Endothelial cell of umbilical vein (primary cell): ENCODE measurements around the gene SEH1L.

Experiments
- EZH2 ChIP-seq: IDR thresholded peaks from 2 replicates; pipeline ENCODE4 v1.6.1; 2012; ENCODE audit warnings: borderline replicate concordance, low read depth, mild to moderate bottlenecking, moderate library complexity, low read length, inconsistent platforms; ENCODE audit not compliant: severe bottlenecking
- GATA2 ChIP-seq: IDR thresholded peaks from 2 replicates; pipeline ENCODE4 v1.7.0; 2011; ENCODE audit warnings: low read depth, mild to moderate bottlenecking, moderate library complexity, mixed read lengths, low read length; ENCODE audit not compliant: insufficient read length, insufficient read depth
- JUN ChIP-seq: IDR thresholded peaks from 2 replicates; pipeline ENCODE4 v1.6.1; 2011; ENCODE audit warnings: borderline replicate concordance, low read depth; ENCODE audit not compliant: insufficient read length, insufficient read depth
- MYC ChIP-seq: IDR thresholded peaks from one replicate; pipeline ENCODE4 v1.6.1; 2011; ENCODE audit warnings: mild to moderate bottlenecking, low read depth, low read length
- POLR2A ChIP-seq: IDR thresholded peaks from 2 replicates; pipeline ENCODE4 v1.6.1; 2012; ENCODE audit warnings: low read depth, mild to moderate bottlenecking, control low read depth, low read length
- POLR2AphosphoS5 ChIP-seq: IDR thresholded peaks from 2 replicates; pipeline ENCODE4 v1.6.1; 2012; ENCODE audit warnings: low read depth, mild to moderate bottlenecking, control low read depth, low read length, moderate library complexity; ENCODE audit not compliant: insufficient read depth
- TF ChIP-seq, protein P1 (sequence below), 2 donors: IDR thresholded peaks; 1 replicate in 1 of 2; 2 replicates in 1 of 2; pipeline ENCODE4 v1.5.1; 2011; ENCODE audit warnings: low read length in 2 of 2, mild to moderate bottlenecking in 2 of 2, moderate library complexity in 2 of 2, control low read depth in 1 of 2, inconsistent platforms in 1 of 2, low read depth in 1 of 2; ENCODE audit not compliant: insufficient read depth in 1 of 2; ENCODE audit errors: extremely low read depth in 1 of 2
- TF ChIP-seq, protein P2 (sequence below): IDR thresholded peaks from 2 replicates; pipeline ENCODE4 v1.6.1; 2011; ENCODE audit not compliant: insufficient read depth, insufficient read length

DNA sequence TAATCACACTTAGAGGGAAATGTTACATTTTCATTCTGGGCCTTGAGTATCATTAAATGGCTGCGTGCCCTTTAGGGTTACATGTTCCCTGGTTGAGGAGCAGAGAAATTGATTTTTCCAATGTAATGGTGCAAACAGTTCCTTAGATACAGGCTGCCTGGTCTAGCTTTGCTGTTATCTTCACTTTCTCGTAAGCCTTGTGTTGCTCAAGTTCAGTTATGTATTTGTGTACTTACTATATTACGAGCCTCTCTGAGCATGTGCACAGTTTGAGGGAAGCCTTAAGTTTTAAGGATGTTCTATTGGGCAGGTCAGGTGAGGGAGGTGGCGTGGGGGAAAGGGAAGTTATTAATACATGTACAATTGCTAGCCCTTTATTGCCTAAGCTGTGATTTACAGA, 67.0 kb downstream of the SEH1L start:
- TF ChIP-seq EZH2, result no peak
- TF ChIP-seq, protein P1, sequence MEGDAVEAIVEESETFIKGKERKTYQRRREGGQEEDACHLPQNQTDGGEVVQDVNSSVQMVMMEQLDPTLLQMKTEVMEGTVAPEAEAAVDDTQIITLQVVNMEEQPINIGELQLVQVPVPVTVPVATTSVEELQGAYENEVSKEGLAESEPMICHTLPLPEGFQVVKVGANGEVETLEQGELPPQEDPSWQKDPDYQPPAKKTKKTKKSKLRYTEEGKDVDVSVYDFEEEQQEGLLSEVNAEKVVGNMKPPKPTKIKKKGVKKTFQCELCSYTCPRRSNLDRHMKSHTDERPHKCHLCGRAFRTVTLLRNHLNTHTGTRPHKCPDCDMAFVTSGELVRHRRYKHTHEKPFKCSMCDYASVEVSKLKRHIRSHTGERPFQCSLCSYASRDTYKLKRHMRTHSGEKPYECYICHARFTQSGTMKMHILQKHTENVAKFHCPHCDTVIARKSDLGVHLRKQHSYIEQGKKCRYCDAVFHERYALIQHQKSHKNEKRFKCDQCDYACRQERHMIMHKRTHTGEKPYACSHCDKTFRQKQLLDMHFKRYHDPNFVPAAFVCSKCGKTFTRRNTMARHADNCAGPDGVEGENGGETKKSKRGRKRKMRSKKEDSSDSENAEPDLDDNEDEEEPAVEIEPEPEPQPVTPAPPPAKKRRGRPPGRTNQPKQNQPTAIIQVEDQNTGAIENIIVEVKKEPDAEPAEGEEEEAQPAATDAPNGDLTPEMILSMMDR (IDR thresholded peaks at IDR 0.05; ENCODE audit: extremely low read depth in 1 of 2, insufficient read depth in 1 of 2, low read depth in 1 of 2, low read length in 2 of 2), result no peak
- TF ChIP-seq MYC, result no peak
- TF ChIP-seq, protein P2, sequence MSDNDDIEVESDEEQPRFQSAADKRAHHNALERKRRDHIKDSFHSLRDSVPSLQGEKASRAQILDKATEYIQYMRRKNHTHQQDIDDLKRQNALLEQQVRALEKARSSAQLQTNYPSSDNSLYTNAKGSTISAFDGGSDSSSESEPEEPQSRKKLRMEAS, result no peak
- TF ChIP-seq POLR2AphosphoS5, result no peak
- no peak for TF ChIP-seq POLR2A
- TF ChIP-seq GATA2, result no peak
- no peak for TF ChIP-seq JUN
